CD4-positive, alpha-beta T cell treated with Interleukin-6 for 4 hours (primary cell): ENCODE data around the gene L3MBTL1.
A peak's percentile ranks its signal among the peaks of the same experiment; 100 is the strongest.

Source experiments
- DNase-seq: peaks from one replicate; pipeline ENCODE4 v3.0.0-alpha.2; 2020; ENCODE audit warnings: mixed read lengths

L3MBTL1 gene

DNA sequence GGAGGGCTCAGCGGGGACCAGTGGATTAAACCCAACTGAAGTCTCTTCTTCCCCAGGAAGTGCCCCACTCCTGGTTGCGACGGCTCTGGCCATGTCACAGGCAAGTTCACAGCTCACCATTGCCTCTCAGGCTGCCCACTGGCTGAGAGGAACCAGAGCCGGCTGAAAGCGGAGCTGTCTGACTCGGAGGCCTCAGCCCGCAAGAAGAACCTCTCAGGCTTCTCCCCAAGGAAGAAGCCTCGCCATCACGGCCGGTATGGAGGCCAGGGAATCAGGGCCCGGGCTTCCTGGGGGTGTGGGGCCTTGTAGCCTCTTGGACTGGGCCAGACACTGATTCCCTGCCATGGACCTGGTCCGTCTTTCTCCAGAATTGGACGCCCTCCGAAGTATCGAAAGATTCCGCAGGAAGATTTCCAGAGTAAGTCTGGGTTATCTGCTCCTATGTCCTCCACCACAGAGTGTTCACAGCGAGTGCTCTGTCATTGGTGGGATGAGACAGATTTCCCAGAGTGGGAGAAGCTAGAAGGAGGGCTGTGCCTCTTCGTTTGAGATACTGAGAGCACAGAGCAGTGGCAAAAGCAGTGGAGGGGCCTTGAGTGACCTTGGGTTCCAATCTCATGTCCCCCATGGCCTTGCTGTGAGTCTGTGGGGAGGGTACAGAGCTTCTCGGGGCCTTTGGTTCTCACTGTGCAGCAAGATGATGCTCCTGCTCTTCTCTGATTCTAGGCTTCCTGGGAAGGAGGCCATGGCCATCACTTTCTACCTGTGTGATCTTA is 28.7 kb downstream of the L3MBTL1 start:
- no peak for DNase-seq

DNA sequence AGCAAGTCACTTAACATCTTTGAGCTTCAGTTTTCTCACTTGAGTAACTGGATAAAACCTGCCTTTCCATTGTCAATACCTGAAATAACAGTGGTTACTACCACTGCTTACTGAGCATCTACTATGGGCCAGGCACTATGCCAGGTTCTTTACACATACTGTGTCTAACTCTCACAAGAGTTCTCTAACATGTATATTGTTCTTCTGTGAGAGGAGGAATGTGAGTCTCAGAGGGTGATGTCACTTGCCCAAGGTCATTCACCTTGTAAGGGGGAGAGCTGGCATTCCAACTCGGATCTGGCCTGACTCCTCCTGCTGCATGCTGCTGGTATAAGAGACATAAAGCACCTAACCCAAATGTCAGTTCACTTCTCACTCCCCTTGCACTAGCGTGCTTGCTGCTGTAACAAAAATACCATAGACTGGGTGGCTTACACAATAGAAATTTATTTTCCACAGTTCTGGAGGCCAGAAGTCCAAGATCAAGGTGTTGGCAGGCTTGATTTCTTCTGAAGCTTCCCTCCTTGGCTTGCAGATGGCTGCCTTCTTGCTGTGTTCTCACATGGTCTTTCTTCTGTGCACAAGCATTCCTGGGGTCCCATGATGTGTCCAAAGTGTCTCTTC is 29.4 kb downstream of the L3MBTL1 start:
- DNase-seq: no peak

DNA sequence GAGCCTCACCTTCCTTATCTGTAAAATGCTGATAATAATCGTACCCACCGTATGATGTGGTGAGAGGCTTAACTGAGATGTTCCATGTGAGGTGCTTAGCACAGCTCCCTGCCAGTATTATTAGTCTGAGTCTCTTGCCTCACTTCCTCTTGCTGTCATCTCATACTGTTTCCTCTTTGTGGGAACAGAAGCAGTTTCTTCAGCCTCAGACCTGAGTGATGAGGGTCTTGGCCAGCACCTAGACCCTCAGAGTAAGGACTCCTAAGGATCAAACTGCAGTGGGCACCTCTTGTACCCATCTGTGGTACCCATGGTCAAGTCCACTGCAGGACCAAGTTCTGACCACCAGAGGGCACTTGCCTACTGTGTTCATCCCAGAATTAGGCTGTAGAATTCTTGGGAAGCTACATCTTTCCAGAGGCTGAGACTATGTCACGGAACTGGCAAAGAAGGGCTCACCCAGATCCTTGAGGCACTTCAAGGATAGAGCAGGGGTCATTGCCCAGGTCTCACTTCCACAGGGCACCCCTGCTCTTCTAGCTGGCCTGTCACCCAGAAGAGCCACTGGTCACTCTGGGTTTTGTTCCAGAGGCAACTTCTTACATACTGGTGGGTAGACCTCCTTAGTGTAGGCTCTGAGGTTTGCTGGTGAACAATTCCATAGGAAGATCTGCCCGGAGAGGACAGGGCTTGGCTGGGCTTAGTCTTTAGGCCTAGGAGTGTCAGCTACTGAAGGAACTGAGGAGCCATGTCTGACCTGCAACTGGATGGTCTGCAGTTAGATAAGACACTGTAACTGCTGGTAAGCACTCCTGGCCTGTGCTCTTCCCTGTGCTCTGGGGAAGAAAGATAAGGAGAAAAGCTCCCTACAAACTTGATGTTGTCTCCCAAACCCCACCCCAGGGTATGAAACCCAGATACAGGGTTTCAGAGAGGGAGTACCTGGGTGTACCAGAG is 30.7 kb downstream of the L3MBTL1 start:
- peak; percentile 57 for DNase-seq

DNA sequence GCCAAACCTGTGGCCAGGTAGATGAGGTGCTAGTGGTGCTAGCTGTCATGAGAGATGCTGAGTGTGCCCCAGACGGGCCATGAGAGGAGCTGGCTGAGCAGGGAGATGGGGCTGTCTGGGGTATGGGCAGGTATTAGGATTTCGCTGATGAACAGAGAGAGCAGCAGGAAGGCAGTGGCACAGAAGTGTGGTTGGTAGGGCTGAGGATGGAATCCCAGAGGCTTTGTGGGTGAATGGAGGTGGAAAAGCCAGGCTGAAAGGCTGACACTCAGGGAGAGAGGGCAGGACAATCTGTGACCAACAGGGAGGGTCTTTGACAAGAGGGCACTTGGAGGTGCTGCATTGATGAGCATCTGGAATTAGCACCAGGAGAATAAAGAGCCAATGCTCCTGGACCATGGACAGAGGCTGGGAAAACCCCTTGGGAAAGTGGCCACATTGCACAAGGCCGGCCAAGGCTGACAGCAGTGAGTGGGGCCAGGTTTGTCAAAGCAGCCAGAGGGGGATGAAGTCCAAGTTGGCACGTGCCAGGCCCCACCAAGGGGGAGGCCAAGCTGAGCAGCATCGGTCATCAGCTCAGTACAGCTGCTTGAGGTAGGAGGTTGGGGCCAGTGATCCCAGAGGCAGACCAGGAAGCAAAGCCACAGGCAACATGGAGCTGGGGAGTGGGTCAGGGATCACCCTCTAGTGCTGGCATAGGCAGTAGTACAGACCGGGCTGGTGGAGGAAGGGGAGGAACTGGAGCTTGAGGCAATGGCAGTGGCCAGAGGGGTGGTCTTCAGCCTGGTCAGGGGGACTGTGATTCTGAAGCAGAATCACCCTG is 31.6 kb downstream of the L3MBTL1 start:
- DNase-seq: no peak

DNA sequence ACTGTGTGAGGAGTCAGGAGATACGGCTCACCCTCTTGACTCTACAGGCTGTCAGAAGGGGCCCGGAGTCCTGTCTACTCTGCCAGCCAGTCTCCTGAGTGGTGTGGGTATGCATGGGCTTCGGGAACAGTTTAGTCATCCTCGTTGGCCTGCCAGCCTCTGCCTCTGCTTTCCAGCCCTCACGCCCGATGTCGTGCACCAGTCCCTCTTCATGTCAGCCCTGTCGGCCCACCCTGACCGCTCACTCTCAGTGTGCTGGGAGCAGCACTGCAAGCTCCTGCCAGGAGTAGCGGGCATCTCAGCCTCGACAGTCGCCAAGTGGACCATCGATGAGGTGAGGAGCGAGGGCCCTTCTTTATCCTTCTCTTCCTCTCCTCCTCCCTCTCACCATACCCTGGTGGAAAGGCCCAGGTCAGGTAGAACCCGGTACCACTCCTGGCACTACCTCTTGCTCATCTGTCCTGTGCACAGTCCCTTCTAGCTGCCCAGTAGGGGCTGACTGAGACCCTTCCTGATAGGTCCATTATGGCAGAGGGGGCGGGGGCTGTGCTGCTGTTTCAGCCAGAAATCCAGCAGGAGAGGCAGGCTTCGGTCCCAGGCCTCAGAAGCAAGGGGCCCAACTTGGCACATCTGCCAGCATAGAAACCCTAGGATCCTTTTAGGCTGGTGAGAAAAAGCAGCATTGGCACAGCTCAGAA is 32.6 kb downstream of the L3MBTL1 start:
- no peak for DNase-seq

- DNase-seq: no peak
Measured at GRCh38 chr20:43540673-43541060, 33.2 kb downstream of the L3MBTL1 start.

DNA sequence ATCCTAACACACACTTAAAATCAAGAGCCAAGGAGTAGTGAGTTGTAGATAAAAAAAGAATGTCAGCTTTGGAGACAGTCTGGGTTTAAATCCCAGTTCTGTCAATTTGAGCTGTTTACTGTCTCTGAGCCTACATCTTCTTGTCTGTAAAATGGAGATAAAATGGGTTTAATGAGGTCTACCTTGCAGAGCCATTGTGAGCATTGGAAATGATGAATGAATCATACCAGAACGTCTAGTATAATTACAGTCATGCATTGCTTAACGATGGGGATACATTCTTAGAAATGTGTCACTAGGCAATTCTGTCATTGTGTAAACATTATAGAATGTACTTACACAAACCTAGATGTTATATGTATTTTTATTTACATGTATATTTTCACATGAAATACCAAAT is 33.7 kb downstream of the L3MBTL1 start:
- DNase-seq: no peak

DNA sequence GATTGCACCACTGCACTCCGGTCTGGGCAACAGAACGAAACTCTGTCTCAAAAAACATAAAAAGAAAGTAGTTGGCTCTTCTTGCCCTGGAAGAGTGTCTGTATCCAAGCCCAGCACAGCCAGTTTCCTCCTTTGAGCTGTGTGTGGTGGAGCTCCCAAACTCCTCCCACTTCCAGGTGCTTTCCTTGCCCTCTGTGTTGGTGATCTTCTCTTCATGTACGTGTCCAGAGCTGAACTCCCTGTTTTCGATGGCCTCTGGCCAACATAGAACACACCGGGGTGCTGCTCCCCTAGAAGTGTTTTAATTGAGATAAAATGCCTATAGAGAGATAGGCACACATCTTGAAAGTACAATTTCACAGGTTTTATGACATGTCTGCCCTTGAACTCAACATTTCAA is 34.7 kb downstream of the L3MBTL1 start:
- no peak for DNase-seq

DNA sequence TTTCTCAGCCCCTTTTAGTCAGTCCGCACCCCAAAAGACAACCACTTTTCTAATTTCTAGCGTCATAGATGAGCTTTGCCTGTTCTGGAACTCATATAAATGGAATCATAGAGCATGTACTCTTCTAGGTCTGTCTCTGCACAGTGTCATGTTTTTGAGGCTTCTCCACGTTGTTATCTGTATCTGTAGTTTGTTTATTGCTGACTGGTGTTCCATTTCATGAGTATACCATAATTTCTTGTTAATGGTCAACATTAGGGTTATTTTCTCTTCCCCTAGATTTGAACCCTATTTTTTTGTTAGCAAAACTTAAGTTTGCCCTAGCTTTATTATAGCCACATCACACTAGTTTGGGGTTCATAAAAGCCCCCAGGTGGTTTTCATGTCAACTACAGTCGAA is 35.2 kb downstream of the L3MBTL1 start:
- DNase-seq: no peak

DNA sequence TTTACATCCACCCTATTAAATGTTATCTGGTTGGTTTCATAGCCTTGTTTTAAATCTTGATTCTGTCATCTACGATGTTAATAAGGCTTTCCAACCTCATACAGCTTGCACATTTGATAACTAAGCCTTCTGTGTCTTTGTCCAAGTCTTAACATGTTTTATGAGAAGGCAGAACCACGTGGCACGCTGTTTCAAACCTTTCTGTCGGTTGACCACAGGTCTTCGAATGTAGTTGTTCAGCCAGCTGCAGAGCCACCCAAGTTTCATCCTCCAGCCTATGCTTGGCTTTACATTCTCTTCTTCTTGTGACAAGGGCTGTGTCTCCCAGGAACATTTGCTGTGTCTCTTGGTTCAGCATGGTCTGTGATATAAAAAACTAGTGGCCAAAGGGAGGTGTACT is 35.6 kb downstream of the L3MBTL1 start:
- no peak for DNase-seq

DNA sequence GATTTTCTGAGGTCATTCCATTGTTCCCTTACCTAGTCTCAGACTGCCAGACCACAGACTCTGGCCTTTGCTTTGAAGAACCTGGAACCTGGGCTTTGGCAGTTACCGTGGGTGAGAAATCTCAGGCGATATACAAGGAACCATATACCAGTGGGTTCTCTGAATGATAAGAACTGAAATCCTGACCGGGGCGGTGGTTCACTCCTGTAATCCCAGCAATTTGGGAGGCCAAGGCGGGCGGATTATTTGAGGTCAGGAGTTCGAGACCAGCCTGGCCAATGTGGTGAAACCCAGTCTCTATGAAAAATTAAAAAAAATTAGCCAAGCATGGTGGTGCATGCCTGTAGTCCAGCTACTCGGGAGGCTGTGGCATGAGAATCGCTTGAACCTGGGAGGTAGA is 37.0 kb downstream of the L3MBTL1 start:
- DNase-seq: no peak

- DNase-seq: no peak
Measured at GRCh38 chr20:43545837-43546578, 38.5 kb downstream of the L3MBTL1 start.

DNA sequence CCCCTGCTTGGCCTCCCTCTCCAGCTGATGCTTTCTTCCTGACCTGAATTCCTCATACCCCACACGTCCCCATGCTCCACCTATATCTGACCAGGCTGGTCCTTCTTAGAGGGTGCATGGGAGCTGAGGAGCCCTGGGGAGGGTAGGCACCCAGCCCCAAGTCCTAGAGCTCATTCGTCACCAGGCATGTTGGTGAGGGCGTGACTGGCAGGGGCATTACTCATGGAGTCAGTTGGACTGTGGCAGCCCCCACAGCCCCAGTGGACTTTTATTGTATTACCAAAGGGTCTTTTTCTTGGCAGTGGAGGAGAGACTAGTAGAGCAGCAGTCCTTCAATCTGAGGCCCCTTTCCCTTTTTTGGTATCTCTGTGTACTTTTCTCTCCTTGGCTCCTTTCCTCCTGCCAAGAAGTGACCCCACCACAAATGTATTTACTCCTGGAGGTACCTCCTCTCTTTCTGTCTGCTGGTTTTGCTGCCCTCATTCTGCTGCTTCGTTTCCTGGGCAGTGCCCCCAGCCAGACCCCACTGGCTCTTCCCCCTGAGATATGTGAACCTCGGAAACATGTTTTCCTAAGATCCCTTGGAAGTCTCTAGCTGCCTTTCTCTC is 40.9 kb downstream of the L3MBTL1 start:
- DNase-seq: no peak

GRCh38 chr20:43549416-43550065 is 42.0 kb downstream of the L3MBTL1 start:
- no peak for DNase-seq

DNA sequence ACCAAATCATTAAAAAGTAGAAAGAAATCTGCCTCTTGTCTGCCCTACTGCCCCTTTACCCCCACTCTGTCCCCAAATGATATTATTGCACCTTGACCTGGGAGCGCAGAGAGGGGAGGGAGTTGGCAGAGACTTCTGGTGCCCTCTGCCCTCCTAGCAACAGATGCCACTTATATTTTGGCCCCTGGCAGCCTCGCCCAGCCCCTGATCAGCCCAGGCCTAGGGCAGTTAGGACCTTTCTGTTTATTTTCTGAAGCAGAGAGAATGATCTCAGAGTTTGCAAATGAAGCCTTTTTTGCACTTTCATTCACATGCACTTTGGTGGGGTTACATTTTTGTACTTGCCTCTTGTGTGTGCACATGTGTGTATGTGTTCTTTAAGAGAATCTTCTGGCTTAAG is 43.0 kb downstream of the L3MBTL1 start:
- DNase-seq: no peak

DNA sequence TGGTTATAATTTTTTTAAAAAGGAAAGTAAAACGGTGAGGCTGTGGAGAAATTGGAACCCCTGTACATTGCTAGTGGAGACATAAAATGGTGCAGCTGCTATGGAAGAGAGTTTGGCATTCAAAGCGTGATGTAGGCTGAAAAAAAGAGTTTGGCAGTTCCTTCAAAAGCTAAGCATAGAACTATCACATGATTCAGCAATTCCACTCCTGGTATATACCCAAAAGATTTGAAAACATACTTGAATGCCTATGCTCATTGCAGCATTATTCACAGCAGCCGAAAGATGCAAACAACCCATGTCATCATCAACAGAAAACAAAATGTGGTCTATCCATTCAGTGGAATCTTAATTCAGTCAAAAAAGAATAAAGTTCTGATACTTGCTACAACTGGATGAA is 46.9 kb downstream of the L3MBTL1 start:
- DNase-seq: no peak

DNA sequence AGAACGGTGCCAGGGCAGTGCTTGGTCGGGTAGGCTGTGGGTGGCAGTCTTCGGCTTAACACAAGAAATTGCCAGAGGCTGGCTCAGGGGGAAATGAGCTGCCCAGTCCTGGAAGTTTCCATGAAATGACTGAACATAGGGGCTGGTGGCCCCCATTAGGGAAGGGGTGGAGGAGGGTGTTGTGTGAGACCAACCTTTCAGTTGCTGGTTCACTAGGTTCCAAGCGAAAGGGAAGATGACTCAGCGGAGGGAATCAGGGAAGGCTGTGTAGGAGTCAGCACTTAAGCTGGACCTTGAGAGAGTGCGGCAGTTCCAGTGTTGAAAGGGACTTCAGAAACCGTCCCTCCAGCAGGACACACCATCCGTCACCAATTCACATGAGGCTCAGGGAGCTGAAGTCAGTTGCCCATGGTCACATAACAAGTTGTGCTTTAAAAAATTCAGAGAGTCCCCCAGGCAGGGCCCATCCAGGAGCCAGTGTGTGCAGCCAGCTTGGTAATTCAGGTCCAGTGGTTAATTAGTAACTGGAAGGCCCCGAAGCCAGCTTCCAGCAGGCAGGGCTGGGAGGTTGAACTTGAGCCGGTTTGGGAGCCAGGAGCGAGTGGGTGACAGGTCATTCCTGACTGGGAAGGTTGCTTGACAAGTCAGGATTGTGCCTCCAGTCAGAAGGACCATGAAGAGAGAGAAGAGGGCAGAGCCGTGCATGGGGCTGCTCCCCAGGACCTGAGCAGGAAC is 51.1 kb downstream of the L3MBTL1 start, which contains the start of gene SGK2:
TSS of gene SGK2 (plus strand) at position 616 of the 735 bp plus-strand sequence. CDS start 7,469 bp downstream, outside the sequence.
- no peak for DNase-seq

GRCh38 chr20:43559147-43559987 is 51.9 kb downstream of the L3MBTL1 start:
- DNase-seq: no peak
